IMR-90 (cell line): Measurements from ENCODE around the gene SRRM2. TPM values are rescaled to one million over a fixed set of nuclear protein-coding genes. Genes with fewer than 3 reads are reported as not detected.

Experiments
- microRNA-seq, 2 experiments: library from miRNA; stranded (forward) in 1 of 2; unstranded in 1 of 2; fragments of 10-50 nt in 1 of 2; fragments of <30 nt in 1 of 2; gene quantifications in 1 of 2; microRNA quantifications in 1 of 2; one replicate each; pipeline versions ENCODE3 to v1.1.0; 2013 to 2020; ENCODE audit not compliant: insufficient read depth in 1 of 2, insufficient read length in 1 of 2, unreplicated experiment in 1 of 2
- polyA plus RNA-seq, 3 experiments: library from polyadenylated mRNA; depleted of rRNA; stranded (reverse); fragments of >200 nt; gene quantifications; 2 replicates each; pipeline ENCODE4 v1.2.3, GENCODE V29; 2012; ENCODE audit warnings: low replicate concordance in 1 of 3
- small RNA-seq, 5 experiments: library from RNA; depleted of rRNA; stranded (forward); fragments of <200 nt; gene quantifications; one replicate each; pipeline ENCODE3, GENCODE V24; 2012
- total RNA-seq: library from RNA; depleted of rRNA; stranded (reverse); fragments of >200 nt; gene quantifications from 2 replicates; pipeline ENCODE4 v1.2.3, GENCODE V29; 2012; rRNA removed
- TF ChIP-seq, protein P1 (sequence below): conservative IDR thresholded peaks from 2 replicates; pipeline ENCODE4 v1.5.1; 2012; ENCODE audit warnings: mild to moderate bottlenecking, low read depth, low read length, improper control_type of control experiment

Gene SRRM2
- total and polyA plus RNA-seq, 2 of the 4 experiments (the other 2 are of a cell fraction), result 20.3 to 300 TPM

DNA sequence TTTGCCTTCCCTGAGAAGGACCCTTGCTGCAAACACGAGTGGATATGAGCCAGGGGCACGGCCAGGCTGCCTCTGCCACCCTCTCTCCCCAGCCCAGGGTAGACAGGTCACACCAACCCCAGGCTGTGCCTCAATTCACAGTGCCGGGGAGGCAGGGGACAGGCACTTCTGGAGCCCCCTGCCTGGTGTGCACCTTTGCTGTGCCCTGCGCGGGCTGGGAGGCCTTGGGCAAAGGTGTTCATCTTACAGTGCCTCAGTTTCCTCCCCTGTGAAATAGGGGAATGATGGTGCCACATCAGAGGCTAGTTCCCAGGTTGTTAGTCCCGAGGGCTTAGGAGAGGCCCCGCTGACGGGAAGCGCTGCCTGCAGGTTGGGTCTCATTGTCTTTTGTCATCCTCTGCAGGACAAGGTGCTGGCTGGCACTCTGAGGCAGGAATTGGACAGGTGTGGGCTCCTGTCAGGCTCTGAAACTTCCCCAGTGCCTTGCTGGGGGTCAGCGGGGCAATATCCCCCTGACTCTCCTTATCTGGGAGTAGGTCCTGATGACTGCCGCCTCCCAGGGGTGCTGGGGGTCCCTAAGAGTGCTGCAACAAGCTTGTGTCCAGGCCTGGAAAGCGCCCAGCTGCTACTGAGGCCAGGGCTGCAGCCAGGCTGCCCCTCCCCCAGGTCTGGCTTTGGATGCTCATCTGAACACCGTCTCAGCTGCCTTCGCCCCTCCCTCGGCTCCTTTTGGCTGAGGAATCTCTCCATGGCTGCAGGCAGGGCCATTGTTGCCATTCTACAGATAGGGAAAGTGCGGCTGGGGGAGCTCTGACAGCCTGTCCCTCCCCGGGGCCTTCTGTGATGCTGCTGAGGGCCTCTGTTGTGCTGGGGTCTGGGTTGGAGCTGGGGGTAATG, 67.7 kb downstream of the SRRM2 start (continued):
- TF ChIP-seq, protein P1, sequence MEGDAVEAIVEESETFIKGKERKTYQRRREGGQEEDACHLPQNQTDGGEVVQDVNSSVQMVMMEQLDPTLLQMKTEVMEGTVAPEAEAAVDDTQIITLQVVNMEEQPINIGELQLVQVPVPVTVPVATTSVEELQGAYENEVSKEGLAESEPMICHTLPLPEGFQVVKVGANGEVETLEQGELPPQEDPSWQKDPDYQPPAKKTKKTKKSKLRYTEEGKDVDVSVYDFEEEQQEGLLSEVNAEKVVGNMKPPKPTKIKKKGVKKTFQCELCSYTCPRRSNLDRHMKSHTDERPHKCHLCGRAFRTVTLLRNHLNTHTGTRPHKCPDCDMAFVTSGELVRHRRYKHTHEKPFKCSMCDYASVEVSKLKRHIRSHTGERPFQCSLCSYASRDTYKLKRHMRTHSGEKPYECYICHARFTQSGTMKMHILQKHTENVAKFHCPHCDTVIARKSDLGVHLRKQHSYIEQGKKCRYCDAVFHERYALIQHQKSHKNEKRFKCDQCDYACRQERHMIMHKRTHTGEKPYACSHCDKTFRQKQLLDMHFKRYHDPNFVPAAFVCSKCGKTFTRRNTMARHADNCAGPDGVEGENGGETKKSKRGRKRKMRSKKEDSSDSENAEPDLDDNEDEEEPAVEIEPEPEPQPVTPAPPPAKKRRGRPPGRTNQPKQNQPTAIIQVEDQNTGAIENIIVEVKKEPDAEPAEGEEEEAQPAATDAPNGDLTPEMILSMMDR, result no peak

Small RNAs within 50 kb of the gene (microRNA-seq; reads per million reads assigned to microRNA genes)
- not detected for gene SNORA3C (ENCODE audit: insufficient read depth, insufficient read length)

Small RNAs within 50 kb of the gene (small RNA-seq; reads per million reads assigned to genes)
- gene SNORA3C, result 0 to 5.0 (median 0.60) reads per million in 5 experiments

Other genes starting within 250 kb of the SRRM2 start
- 8.4 and 8.6 TPM in 2 replicates for gene ATP6V0C, start 238.7 kb upstream of the SRRM2 start, total RNA-seq
- gene ATP6V0C, start 238.7 kb upstream of the SRRM2 start, polyA plus RNA-seq (2012; rRNA removed), result 107 and 108 TPM in 2 replicates
- 10.0 and 10.6 TPM in 2 replicates for gene AMDHD2, start 232.3 kb upstream of the SRRM2 start, total RNA-seq
- 30.3 and 30.8 TPM in 2 replicates for gene AMDHD2, start 232.3 kb upstream of the SRRM2 start, polyA plus RNA-seq (2012; rRNA removed)
- gene CEMP1, start 221.2 kb upstream of the SRRM2 start, total RNA-seq, result not detected in 2 replicates
- not detected in 2 replicates for gene CEMP1, start 221.2 kb upstream of the SRRM2 start, polyA plus RNA-seq (2012; rRNA removed)
- gene PDPK1, start 214.6 kb upstream of the SRRM2 start, total RNA-seq, result 10.6 and 11.4 TPM in 2 replicates
- 24.3 and 27.3 TPM in 2 replicates for gene PDPK1, start 214.6 kb upstream of the SRRM2 start, polyA plus RNA-seq (2012; rRNA removed)
- gene KCTD5, start 70.1 kb upstream of the SRRM2 start, total RNA-seq, result 17.2 and 19.4 TPM in 2 replicates
- 38.9 and 56.2 TPM in 2 replicates for gene KCTD5, start 70.1 kb upstream of the SRRM2 start, polyA plus RNA-seq (2012; rRNA removed)
- gene PRSS27, start 32.4 kb upstream of the SRRM2 start, total RNA-seq, result under 0.01 TPM in 2 replicates
- 0.58 and 0.83 TPM in 2 replicates for gene PRSS27, start 32.4 kb upstream of the SRRM2 start, polyA plus RNA-seq (2012; rRNA removed)
- 225 and 5,859 TPM in 2 replicates for gene ELOB, start 24.6 kb downstream of the SRRM2 start, total RNA-seq
- gene ELOB, start 24.6 kb downstream of the SRRM2 start, polyA plus RNA-seq (2012; rRNA removed), result 442 and 481 TPM in 2 replicates
- gene PRSS33, start 34.9 kb downstream of the SRRM2 start, total RNA-seq, result not detected in 2 replicates
- not detected in 2 replicates for gene PRSS33, start 34.9 kb downstream of the SRRM2 start, polyA plus RNA-seq (2012; rRNA removed)
- gene PRSS41, start 45.8 kb downstream of the SRRM2 start, total RNA-seq, result not detected in 2 replicates
- gene PRSS41, start 45.8 kb downstream of the SRRM2 start, polyA plus RNA-seq (2012; rRNA removed), result not detected in 2 replicates
- not detected in 2 replicates for gene PRSS21, start 64.6 kb downstream of the SRRM2 start, total RNA-seq
- 0.21 and 0.47 TPM in 2 replicates for gene PRSS21, start 64.6 kb downstream of the SRRM2 start, polyA plus RNA-seq (2012; rRNA removed)
- gene ZG16B, start 77.7 kb downstream of the SRRM2 start, total RNA-seq, result 0.28 and 0.54 TPM in 2 replicates
- gene ZG16B, start 77.7 kb downstream of the SRRM2 start, polyA plus RNA-seq (2012; rRNA removed), result 0.46 and 0.65 TPM in 2 replicates
- not detected in 2 replicates for gene PRSS22, start 105.5 kb downstream of the SRRM2 start, total RNA-seq
- not detected in 2 replicates for gene PRSS22, start 105.5 kb downstream of the SRRM2 start, polyA plus RNA-seq (2012; rRNA removed)
- gene FLYWCH2, start 130.6 kb downstream of the SRRM2 start, total RNA-seq, result 42.3 and 48.9 TPM in 2 replicates
- 66.3 and 77.2 TPM in 2 replicates for gene FLYWCH2, start 130.6 kb downstream of the SRRM2 start, polyA plus RNA-seq (2012; rRNA removed)
- gene FLYWCH1, start 159.3 kb downstream of the SRRM2 start, total RNA-seq, result 14.3 and 16.1 TPM in 2 replicates
- gene FLYWCH1, start 159.3 kb downstream of the SRRM2 start, polyA plus RNA-seq (2012; rRNA removed), result 25.2 and 32.3 TPM in 2 replicates
- not detected in 2 replicates for gene KREMEN2, start 211.6 kb downstream of the SRRM2 start, total RNA-seq
- 0.03 and 0.11 TPM in 2 replicates for gene KREMEN2, start 211.6 kb downstream of the SRRM2 start, polyA plus RNA-seq (2012; rRNA removed)
- 2.2 TPM in 2 replicates for gene PAQR4, start 216.7 kb downstream of the SRRM2 start, total RNA-seq
- gene PAQR4, start 216.7 kb downstream of the SRRM2 start, polyA plus RNA-seq (2012; rRNA removed), result 10.0 and 10.1 TPM in 2 replicates
- 1.8 and 2.8 TPM in 2 replicates for gene PKMYT1, start 227.8 kb downstream of the SRRM2 start, total RNA-seq
- gene PKMYT1, start 227.8 kb downstream of the SRRM2 start, polyA plus RNA-seq (2012; rRNA removed), result 14.9 and 18.7 TPM in 2 replicates